NCI-H1417 (cell line): ENCODE data around the gene WDR45B.
"Not testable (repeated sequence)": the region's sequence is repeated elsewhere in the genome, so short reads cannot be mapped to it uniquely, and the experiment has no call there.

Experiments
- DNase-seq, 3 experiments: peaks; one replicate each; lab custom pipeline; 2025; lab: John Stamatoyannopoulos, UW

Gene WDR45B

GRCh38 chr17:82582709-82583108 lies 65.5 kb downstream of the WDR45B start:
- no peak for DNase-seq

- no peak for DNase-seq
Measured at GRCh38 chr17:82582213-82582612, 66.0 kb downstream of the WDR45B start.

- not testable (repeated sequence) for DNase-seq
Measured at GRCh38 chr17:82579969-82580368, 68.3 kb downstream of the WDR45B start.

DNA sequence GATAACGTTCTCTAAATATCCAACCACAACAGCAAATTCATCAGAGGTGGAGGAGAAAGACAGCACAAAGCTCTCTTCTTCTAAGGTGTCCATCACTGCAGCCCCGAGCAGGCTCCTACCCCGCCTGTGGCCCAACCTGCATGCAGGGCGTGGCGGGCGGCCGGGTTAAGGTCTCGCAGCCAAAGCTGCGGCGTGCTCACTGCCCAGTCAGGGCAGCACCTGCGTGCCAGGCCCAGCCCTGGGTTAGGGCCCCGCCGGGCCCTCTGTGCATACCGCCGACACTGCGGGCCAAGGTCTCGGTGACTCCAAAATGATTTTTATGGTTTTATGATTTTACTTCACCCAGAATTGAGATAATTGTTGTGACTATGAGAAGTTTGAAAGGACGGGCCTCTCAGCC lies 70.9 kb downstream of the WDR45B start:
- no peak for DNase-seq

GRCh38 chr17:82575581-82576221 lies 72.5 kb downstream of the WDR45B start:
- DNase-seq, result not testable (repeated sequence)

DNA sequence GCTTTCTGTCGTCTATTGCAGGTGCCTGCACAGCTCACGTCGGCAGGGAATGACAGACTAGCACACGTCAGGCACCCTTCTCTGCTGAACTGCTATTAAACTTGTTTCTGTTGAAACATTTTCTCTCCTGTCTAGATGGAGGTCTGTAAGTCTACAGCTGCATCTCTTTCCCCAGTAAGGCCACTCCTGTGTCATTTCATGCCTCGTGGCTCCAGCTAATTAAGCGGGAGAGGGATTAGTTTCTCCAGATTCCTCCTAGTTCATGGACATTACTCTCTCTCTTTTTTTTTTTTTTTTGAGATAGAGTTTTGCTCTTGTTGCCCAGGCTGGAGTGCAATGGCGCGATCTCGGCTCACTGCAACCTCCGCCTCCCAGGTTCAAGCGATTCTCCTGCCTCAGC lies 74.2 kb downstream of the WDR45B start:
- DNase-seq, result no peak

DNA sequence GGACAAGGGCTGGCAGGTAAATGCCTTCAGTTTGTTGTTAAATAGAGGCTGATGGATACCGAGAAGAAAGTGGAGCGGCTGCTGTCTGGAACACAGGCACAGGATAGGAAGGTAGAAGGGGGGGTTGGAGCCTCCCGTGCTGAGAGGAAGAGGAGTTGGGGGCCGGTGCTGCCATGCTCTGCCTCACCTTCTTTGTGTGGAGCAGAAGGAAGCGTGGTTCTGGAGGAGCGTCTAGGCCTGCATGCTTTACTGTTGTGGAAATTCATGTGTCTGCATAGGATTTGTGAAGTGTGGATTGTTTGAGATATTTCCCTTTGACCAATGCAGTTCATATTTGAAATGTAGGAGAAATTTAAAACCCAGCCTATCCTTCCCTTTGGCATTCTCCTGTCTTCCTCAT lies 76.4 kb downstream of the WDR45B start:
- DNase-seq, result no peak

GRCh38 chr17:82570277-82570676 lies 78.0 kb downstream of the WDR45B start:
- DNase-seq, result no peak

DNA sequence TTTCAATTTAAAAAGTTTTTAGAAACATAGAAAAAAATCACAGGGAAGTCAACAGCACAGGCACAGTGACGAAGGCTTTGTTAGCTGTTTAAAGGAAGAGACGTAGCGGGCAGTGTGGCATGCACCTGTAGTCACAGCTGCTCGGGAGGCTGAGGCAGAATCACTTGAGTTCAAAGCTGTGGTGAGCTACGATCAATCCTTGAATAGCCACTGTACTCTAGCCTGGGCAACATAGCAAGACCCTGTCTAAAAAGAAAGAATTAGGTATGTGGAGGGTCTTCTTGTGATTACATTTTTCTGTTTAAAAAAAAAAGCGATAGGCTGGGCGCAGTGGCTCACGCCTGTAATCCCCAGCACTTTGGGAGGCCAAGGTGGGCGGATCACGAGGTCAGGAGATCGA lies 78.6 kb downstream of the WDR45B start:
- DNase-seq, result no peak

GRCh38 chr17:82568997-82569393 lies 79.2 kb downstream of the WDR45B start:
- no peak for DNase-seq

DNA sequence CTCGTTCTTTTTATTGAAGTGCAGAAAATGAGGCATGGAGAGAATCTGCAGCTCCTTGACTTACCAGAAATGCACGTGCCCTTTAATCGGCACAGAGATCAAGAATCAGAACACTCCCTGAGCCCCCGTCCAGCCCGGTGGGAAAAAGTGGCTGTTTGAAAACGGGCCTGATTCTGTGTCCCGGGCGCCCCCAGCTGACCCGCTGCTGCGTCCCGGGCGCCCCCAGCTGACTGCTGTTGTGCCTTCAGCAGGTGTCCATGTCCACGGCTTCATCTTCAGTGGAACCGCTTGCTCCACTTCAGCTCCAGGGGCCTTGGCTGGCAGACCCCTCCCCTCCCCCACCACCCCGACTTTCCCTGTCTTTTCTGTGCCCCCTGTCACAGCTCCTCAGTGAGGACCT lies 81.0 kb downstream of the WDR45B start:
- no peak for DNase-seq

GRCh38 chr17:82566129-82566960 lies 81.9 kb downstream of the WDR45B start:
- DNase-seq, result peak in 1 of 3 experiments; percentile 34

GRCh38 chr17:82565551-82565950 lies 82.7 kb downstream of the WDR45B start:
- no peak for DNase-seq
